ENCODE results near the gene RPP14. TPM values are rescaled to one million over a fixed set of nuclear protein-coding genes. Genes with fewer than 3 reads are reported as not detected.
A peak's percentile ranks its signal among the peaks of the same experiment; 100 is the strongest.

RPP14 gene
- total and polyA plus RNA-seq, 2 experiments from 2014 or later = 13.4 to 14.9 TPM

GRCh38 chr3:58299075-58299474, 7.0 kb upstream of the RPP14 start:
- Histone ChIP-seq H3K27ac (no peak overlapping the region), H3K9me2 (ENCODE audit: insufficient read depth) (no peaks in the 10 kb centered on the region), H3K4me2 (ENCODE audit: unreplicated experiment) (no peak overlapping the region), H3K9me3 (ENCODE audit: low read depth) (no peaks in the 10 kb centered on the region), H3K9ac (no peak overlapping the region), H2AFZ (no peak overlapping the region), H3K79me2 (ENCODE audit: insufficient read depth) (no peaks in the 10 kb centered on the region), H3K36me3 (ENCODE audit: low read depth) (no peaks in the 10 kb centered on the region), H3K4me3 (no peak overlapping the region), H3K27me3 (replicated peaks; ENCODE audit: insufficient read depth) (peaks cover 11% of the 10 kb centered on the region; the same call in 1 of the 2 replicates), H4K20me1 (ENCODE audit: insufficient read depth) (no peaks in the 10 kb centered on the region), H3K4me1 (ENCODE audit: insufficient read depth) (no peaks in the 10 kb centered on the region), H3F3A (ENCODE audit: insufficient read depth) (no peaks in the 10 kb centered on the region)
- 53 to 60% methylated on average over 2 of the region's 2 CpGs for WGBS, 2 experiments (ENCODE audit: low coverage in 1 of 2, low lambda C conversion rate in 2 of 2, missing lambda C conversion rate in 2 of 2)
- DNase-seq = no peak
- TF ChIP-seq EZH2 (IDR thresholded peaks at IDR 0.05; ENCODE audit: insufficient read depth, poor library complexity, severe bottlenecking) = no peak
- no peak for TF ChIP-seq EZH2phosphoT487 (IDR thresholded peaks at IDR 0.05; ENCODE audit: insufficient read depth, low read depth)
- in situ Hi-C loops (cut with MboI) = no loop called here

GRCh38 chr3:58299839-58300516, 6.1 kb upstream of the RPP14 start:
- peaks cover 11% of the 10 kb centered on the region; the same call in 1 of the 2 replicates for H3K27me3 ChIP-seq (replicated peaks; ENCODE audit: insufficient read depth)
- no peaks in the 10 kb centered on the region for H3K4me1 ChIP-seq (ENCODE audit: insufficient read depth)
- no peak overlapping the region for H3K9ac ChIP-seq
- TF ChIP-seq EZH2 (IDR thresholded peaks at IDR 0.05; ENCODE audit: insufficient read depth, poor library complexity, severe bottlenecking) = no peak
- no peak for TF ChIP-seq EZH2phosphoT487 (IDR thresholded peaks at IDR 0.05; ENCODE audit: insufficient read depth, low read depth)
- no peaks in the 10 kb centered on the region for H3K9me3 ChIP-seq (ENCODE audit: low read depth)
- no peak overlapping the region for H3K4me3 ChIP-seq
- no peaks in the 10 kb centered on the region for H3K9me2 ChIP-seq (ENCODE audit: insufficient read depth)
- H3K27ac ChIP-seq = no peak overlapping the region
- H3K36me3 ChIP-seq (ENCODE audit: low read depth) = no peaks in the 10 kb centered on the region
- no peak overlapping the region for H2AFZ ChIP-seq
- in situ Hi-C loops (cut with MboI) = loop anchor here (5.0 kb wide), 1 partner anchor 113 kb away; no protein-coding TSS in a partner anchor
- no peaks in the 10 kb centered on the region for H3K79me2 ChIP-seq (ENCODE audit: insufficient read depth)
- DNase-seq = peak; percentile 74
- H3K4me2 ChIP-seq (ENCODE audit: unreplicated experiment) = no peak overlapping the region
- no peaks in the 10 kb centered on the region for H4K20me1 ChIP-seq (ENCODE audit: insufficient read depth)
- WGBS, 2 experiments (ENCODE audit: low coverage in 1 of 2, low lambda C conversion rate in 2 of 2, missing lambda C conversion rate in 2 of 2) = 11 to 12% methylated on average over 8 of the region's 8 CpGs
- H3F3A ChIP-seq (ENCODE audit: insufficient read depth) = no peaks in the 10 kb centered on the region

GRCh38 chr3:58307639-58308215, 1.7 kb downstream of the RPP14 start:
- in situ Hi-C loops (cut with MboI) = no loop called here
- peak overlapping the region; percentile 82 for H3K4me2 ChIP-seq (ENCODE audit: unreplicated experiment)
- peak overlapping the region; percentile 91 for H3K27ac ChIP-seq
- DNase-seq = peak; percentile 79
- TF ChIP-seq EZH2phosphoT487 (IDR thresholded peaks at IDR 0.05; ENCODE audit: insufficient read depth, low read depth) = no peak
- no peak for TF ChIP-seq EZH2 (IDR thresholded peaks at IDR 0.05; ENCODE audit: insufficient read depth, poor library complexity, severe bottlenecking)
- WGBS, 2 experiments (ENCODE audit: low coverage in 1 of 2, low lambda C conversion rate in 2 of 2, missing lambda C conversion rate in 2 of 2) = 16 to 19% methylated on average over 10 of the region's 10 CpGs
- H3F3A ChIP-seq (ENCODE audit: insufficient read depth) = peaks cover 8% of the 10 kb centered on the region
- peaks cover 13% of the 10 kb centered on the region for H3K4me1 ChIP-seq (ENCODE audit: insufficient read depth)
- H3K9me2 ChIP-seq (ENCODE audit: insufficient read depth) = no peaks in the 10 kb centered on the region
- peak overlapping the region; percentile 96 for H3K4me3 ChIP-seq
- peak overlapping the region; percentile 97 for H3K9ac ChIP-seq
- H4K20me1 ChIP-seq (ENCODE audit: insufficient read depth) = 0 out of 2 replicates have a peak, but pooled peaks cover 6% of the 10 kb centered on the region
- H3K36me3 ChIP-seq (ENCODE audit: low read depth) = peaks cover 22% of the 10 kb centered on the region
- H2AFZ ChIP-seq = no peak overlapping the region
- H3K27me3 ChIP-seq (replicated peaks; ENCODE audit: insufficient read depth) = no peaks in the 10 kb centered on the region
- H3K9me3 ChIP-seq (ENCODE audit: low read depth) = no peaks in the 10 kb centered on the region
- peaks cover 62% of the 10 kb centered on the region for H3K79me2 ChIP-seq (ENCODE audit: insufficient read depth)

GRCh38 chr3:58308728-58309127, 2.7 kb downstream of the RPP14 start:
- no peak for TF ChIP-seq EZH2 (IDR thresholded peaks at IDR 0.05; ENCODE audit: insufficient read depth, poor library complexity, severe bottlenecking)
- no peak for TF ChIP-seq EZH2phosphoT487 (IDR thresholded peaks at IDR 0.05; ENCODE audit: insufficient read depth, low read depth)
- no peak overlapping the region for H2AFZ ChIP-seq
- DNase-seq = peak; percentile 37
- peak overlapping the region; percentile 27 for H3K4me2 ChIP-seq (ENCODE audit: unreplicated experiment)
- H3K4me3 ChIP-seq = no peak overlapping the region
- H3F3A ChIP-seq (ENCODE audit: insufficient read depth) = peaks cover 8% of the 10 kb centered on the region
- 53 to 71% methylated on average over 1 of the region's 1 CpG for WGBS, 2 experiments (ENCODE audit: low coverage in 1 of 2, low lambda C conversion rate in 2 of 2, missing lambda C conversion rate in 2 of 2)
- peaks cover 13% of the 10 kb centered on the region for H3K4me1 ChIP-seq (ENCODE audit: insufficient read depth)
- peaks cover 72% of the 10 kb centered on the region for H3K79me2 ChIP-seq (ENCODE audit: insufficient read depth)
- no peak overlapping the region for H3K27ac ChIP-seq
- H3K36me3 ChIP-seq (ENCODE audit: low read depth) = peaks cover 26% of the 10 kb centered on the region
- H3K9me2 ChIP-seq (ENCODE audit: insufficient read depth) = no peaks in the 10 kb centered on the region
- in situ Hi-C loops (cut with MboI) = no loop called here
- peak overlapping the region; percentile 97 for H3K9ac ChIP-seq
- no peaks in the 10 kb centered on the region for H3K27me3 ChIP-seq (replicated peaks; ENCODE audit: insufficient read depth)
- H4K20me1 ChIP-seq (ENCODE audit: insufficient read depth) = 0 out of 2 replicates have a peak, but pooled peaks cover 6% of the 10 kb centered on the region
- no peaks in the 10 kb centered on the region for H3K9me3 ChIP-seq (ENCODE audit: low read depth)

Measured in GM23248 (cell line).